H9 (cell line): ENCODE measurements around the gene ANO6. TPM values are rescaled to one million over a fixed set of nuclear protein-coding genes. Genes with fewer than 3 reads are reported as not detected.

Experiments used
- DNase-seq: peaks from one replicate; pipeline ENCODE4 v3.0.0-alpha.2; 2017
- H2AFZ ChIP-seq: one replicate; pipeline ENCODE4 v1.6.1; 2013; ENCODE audit warnings: mild to moderate bottlenecking, low read length, control low read depth, moderate library complexity
- H2AK5ac ChIP-seq: 2 replicates; pipeline ENCODE4 v1.6.1; 2013; ENCODE audit warnings: low read length, control low read depth, mixed read lengths; ENCODE audit not compliant: insufficient read length
- H2BK120ac ChIP-seq: one replicate; pipeline ENCODE4 v1.6.1; 2013; ENCODE audit warnings: low read depth, mild to moderate bottlenecking, low read length, control low read depth, inconsistent platforms; ENCODE audit not compliant: poor library complexity, severe bottlenecking
- H2BK12ac ChIP-seq: 2 replicates; pipeline ENCODE4 v1.6.1; 2013; ENCODE audit warnings: low read length, control low read depth, mixed read lengths, low read depth; ENCODE audit not compliant: insufficient read length
- H2BK15ac ChIP-seq: 2 replicates; pipeline ENCODE4 v1.6.1; 2013; ENCODE audit warnings: low read depth, low read length, control low read depth
- H2BK20ac ChIP-seq: one replicate; pipeline ENCODE4 v1.6.1; 2013; ENCODE audit warnings: low read depth, mild to moderate bottlenecking, low read length, control low read depth, inconsistent platforms; ENCODE audit not compliant: poor library complexity, severe bottlenecking
- H2BK5ac ChIP-seq: 2 replicates; pipeline ENCODE4 v1.6.1; 2013; ENCODE audit warnings: low read length, control low read depth, mixed read lengths; ENCODE audit not compliant: insufficient read length
- H3K14ac ChIP-seq: 2 replicates; pipeline ENCODE4 v1.6.1; 2013; ENCODE audit warnings: low read length, control low read depth; ENCODE audit not compliant: insufficient read depth
- H3K18ac ChIP-seq: 2 replicates; pipeline ENCODE4 v1.6.1; 2013; ENCODE audit warnings: low read depth, mild to moderate bottlenecking, mixed read lengths, low read length, control low read depth; ENCODE audit not compliant: insufficient read length
- H3K23ac ChIP-seq: 2 replicates; pipeline ENCODE4 v1.6.1; 2013; ENCODE audit warnings: low read length, control low read depth, mixed read lengths, low read depth; ENCODE audit not compliant: insufficient read length
- H3K23me2 ChIP-seq: 2 replicates; pipeline ENCODE4 v1.6.1; 2013; ENCODE audit warnings: low read depth, mild to moderate bottlenecking, mixed read lengths, low read length, control low read depth; ENCODE audit not compliant: insufficient read length, poor library complexity, severe bottlenecking
- H3K27ac ChIP-seq: 2 replicates; pipeline ENCODE4 v1.5.1; 2013; ENCODE audit warnings: low read length, control low read depth, mixed read lengths, low read depth; ENCODE audit not compliant: insufficient read length
- H3K27me3 ChIP-seq: 2 replicates; pipeline ENCODE4 v1.6.1; 2013; ENCODE audit warnings: low read length, control low read depth, inconsistent platforms; ENCODE audit not compliant: insufficient read depth
- H3K4ac ChIP-seq: 2 replicates; pipeline ENCODE4 v1.6.1; 2013; ENCODE audit warnings: low read depth, mild to moderate bottlenecking, control low read depth, inconsistent platforms, low read length, moderate library complexity
- H3K4me1 ChIP-seq: 2 replicates; pipeline ENCODE4 v1.6.1; 2013; ENCODE audit warnings: low read length, control low read depth, inconsistent platforms; ENCODE audit not compliant: insufficient read depth
- H3K4me2 ChIP-seq: 2 replicates; pipeline ENCODE4 v1.6.1; 2013; ENCODE audit warnings: low read length, control low read depth, mixed read lengths; ENCODE audit not compliant: insufficient read length, insufficient read depth
- H3K56ac ChIP-seq: 2 replicates; pipeline ENCODE4 v1.6.1; 2013; ENCODE audit warnings: low read depth, mild to moderate bottlenecking, mixed read lengths, low read length, control low read depth; ENCODE audit not compliant: insufficient read length
- H3K79me1 ChIP-seq: 2 replicates; pipeline ENCODE4 v1.6.1; 2013; ENCODE audit warnings: low read depth, mild to moderate bottlenecking, moderate library complexity, low read length, control low read depth, inconsistent platforms; ENCODE audit not compliant: insufficient read depth, poor library complexity, severe bottlenecking
- H3K79me2 ChIP-seq: 2 replicates; pipeline ENCODE4 v1.6.1; 2013; ENCODE audit warnings: low read length, control low read depth, inconsistent platforms; ENCODE audit not compliant: insufficient read depth
- H3K9ac ChIP-seq: 2 replicates; pipeline ENCODE4 v1.6.1; 2013; ENCODE audit warnings: low read length, control low read depth, mixed read lengths; ENCODE audit not compliant: insufficient read length; ENCODE audit errors: extremely low read depth
- H3K9me3 ChIP-seq: one replicate; pipeline ENCODE4 v1.6.1; 2013; ENCODE audit warnings: low read depth, low read length, inconsistent platforms; ENCODE audit not compliant: control insufficient read depth
- H3T11ph ChIP-seq: one replicate; pipeline ENCODE4 v1.6.1; 2013; ENCODE audit warnings: mild to moderate bottlenecking, low read length, control low read depth, inconsistent platforms
- H4K20me1 ChIP-seq: one replicate; pipeline ENCODE4 v1.6.1; 2013; ENCODE audit not compliant: control insufficient read depth, insufficient read length, insufficient read depth
- H4K5ac ChIP-seq: 2 replicates; pipeline ENCODE4 v1.6.1; 2013; ENCODE audit warnings: low read depth, mild to moderate bottlenecking, mixed read lengths, low read length, control low read depth; ENCODE audit not compliant: insufficient read length
- H4K8ac ChIP-seq: replicated peaks from 2 replicates; pipeline ENCODE4 v1.6.1; 2013; ENCODE audit warnings: low read length, control low read depth, mixed read lengths, low read depth; ENCODE audit not compliant: insufficient read length
- H4K91ac ChIP-seq: 2 replicates; pipeline ENCODE4 v1.6.1; 2013; ENCODE audit warnings: low read depth, mild to moderate bottlenecking, moderate library complexity, mixed read lengths, low read length, control low read depth; ENCODE audit not compliant: insufficient read length
- H3K27ac Mint-ChIP-seq, 3 experiments: 2 replicates in 2 of 3; 3 replicates in 1 of 3; pipeline ENCODE4 v1.8.0; 2020 to 2021; ENCODE audit warnings: mixed read lengths in 3 of 3, mild to moderate bottlenecking in 1 of 3, moderate library complexity in 1 of 3
- H3K27me3 Mint-ChIP-seq: 2 replicates; pipeline ENCODE4 v1.8.0; 2021; ENCODE audit warnings: low read depth, mild to moderate bottlenecking, moderate library complexity, mixed read lengths
- H3K36me3 Mint-ChIP-seq, 3 experiments: 2 replicates in 2 of 3; 3 replicates in 1 of 3; pipeline ENCODE4 v1.8.0; 2020 to 2021; ENCODE audit warnings: low read depth in 3 of 3, mixed read lengths in 3 of 3; ENCODE audit not compliant: insufficient read depth in 1 of 3
- H3K4me1 Mint-ChIP-seq, 2 experiments: 2 replicates each; pipeline ENCODE4 v1.8.0; 2020; ENCODE audit warnings: mixed read lengths in 2 of 2
- H3K4me3 Mint-ChIP-seq, 2 experiments: 2 replicates in 1 of 2; 3 replicates in 1 of 2; pipeline ENCODE4 v1.8.0; 2020 to 2021; ENCODE audit warnings: mild to moderate bottlenecking in 2 of 2, mixed read lengths in 2 of 2, moderate library complexity in 1 of 2
- H3K9me3 Mint-ChIP-seq, 2 experiments: 2 replicates in 1 of 2; 3 replicates in 1 of 2; pipeline ENCODE4 v1.8.0; 2020; ENCODE audit warnings: mild to moderate bottlenecking in 2 of 2, mixed read lengths in 2 of 2, moderate library complexity in 1 of 2
- WGBS: extraction: QIAGEN DNeasy Blood & Tissue Kit; methylation state at CpG from one replicate; pipeline ENCODE4 v1.1.7; 2013; ENCODE audit warnings: missing lambda C conversion rate, low lambda C conversion rate, mixed read lengths; ENCODE audit not compliant: insufficient read length; ENCODE audit errors: extremely low coverage; 5-methylcytosine and 5-hydroxymethylcytosine counted together
- total RNA-seq: library from RNA; stranded (reverse); gene quantifications from 2 replicates; pipeline ENCODE4 v1.2.1, GENCODE V29; 2021
- TF ChIP-seq, protein P1 (sequence below): fragments of 200-600 bp; sonication (generic); conservative IDR thresholded peaks from 3 replicates; pipeline ENCODE4 v1.8.0; 2021; ENCODE audit warnings: antibody characterized with exemption, mild to moderate bottlenecking

The ANO6 gene
- total RNA-seq, 1 experiment from 2014 or later, result 24.3 TPM

DNA sequence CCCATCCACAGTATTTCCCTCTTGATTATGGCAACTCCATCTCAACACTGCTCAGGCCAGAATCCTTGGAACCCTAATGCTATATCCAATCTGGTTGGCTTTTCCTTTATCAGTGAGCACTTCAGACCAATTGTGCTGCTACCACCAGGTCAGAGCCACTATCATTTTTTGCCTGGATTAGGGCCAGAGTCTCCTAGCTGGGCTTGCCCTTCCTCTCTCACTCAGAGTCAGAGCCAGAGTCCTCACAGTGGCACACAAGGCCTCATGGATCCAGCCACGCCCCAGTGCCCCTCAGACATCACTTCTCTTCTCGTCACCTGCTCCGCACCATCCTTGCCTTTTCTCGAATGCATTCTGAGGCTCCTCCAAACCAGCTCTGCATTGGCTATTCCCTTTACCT, 211.1 kb downstream of the ANO6 start:
- no peaks in the 10 kb centered on the region for H3K79me1 ChIP-seq
- Mint-ChIP-seq H3K27ac (peak overlapping the region in 1 of 3 experiments; percentile 6; a peak in 1 of 7 replicates), H3K4me3 (no peak overlapping the region), H3K9me3 (no peaks in the 10 kb centered on the region), H3K27me3 (no peaks in the 10 kb centered on the region), H3K4me1 (peaks cover 15 to 18% of the 10 kb centered on the region in 2 experiments), H3K36me3 (peaks cover 26 to 39% (median 32%) of the 10 kb centered on the region in 3 experiments)
- H3K23me2 ChIP-seq, result no peaks in the 10 kb centered on the region
- no peak overlapping the region for H3K9ac ChIP-seq
- H3K9me3 ChIP-seq, result no peaks in the 10 kb centered on the region
- no peak overlapping the region for H2BK5ac ChIP-seq
- H2BK20ac ChIP-seq, result no peak overlapping the region
- TF ChIP-seq, protein P1, sequence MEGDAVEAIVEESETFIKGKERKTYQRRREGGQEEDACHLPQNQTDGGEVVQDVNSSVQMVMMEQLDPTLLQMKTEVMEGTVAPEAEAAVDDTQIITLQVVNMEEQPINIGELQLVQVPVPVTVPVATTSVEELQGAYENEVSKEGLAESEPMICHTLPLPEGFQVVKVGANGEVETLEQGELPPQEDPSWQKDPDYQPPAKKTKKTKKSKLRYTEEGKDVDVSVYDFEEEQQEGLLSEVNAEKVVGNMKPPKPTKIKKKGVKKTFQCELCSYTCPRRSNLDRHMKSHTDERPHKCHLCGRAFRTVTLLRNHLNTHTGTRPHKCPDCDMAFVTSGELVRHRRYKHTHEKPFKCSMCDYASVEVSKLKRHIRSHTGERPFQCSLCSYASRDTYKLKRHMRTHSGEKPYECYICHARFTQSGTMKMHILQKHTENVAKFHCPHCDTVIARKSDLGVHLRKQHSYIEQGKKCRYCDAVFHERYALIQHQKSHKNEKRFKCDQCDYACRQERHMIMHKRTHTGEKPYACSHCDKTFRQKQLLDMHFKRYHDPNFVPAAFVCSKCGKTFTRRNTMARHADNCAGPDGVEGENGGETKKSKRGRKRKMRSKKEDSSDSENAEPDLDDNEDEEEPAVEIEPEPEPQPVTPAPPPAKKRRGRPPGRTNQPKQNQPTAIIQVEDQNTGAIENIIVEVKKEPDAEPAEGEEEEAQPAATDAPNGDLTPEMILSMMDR, result no peak
- no peak overlapping the region for H3K18ac ChIP-seq
- no peak overlapping the region for H4K8ac ChIP-seq
- WGBS, result no CpG with 5 or more reads among the region's 4 CpGs
- H3K23ac ChIP-seq, result no peak overlapping the region
- no peaks in the 10 kb centered on the region for H3K27me3 ChIP-seq
- no peak overlapping the region for H3K27ac ChIP-seq
- H3K4me1 ChIP-seq, result no peaks in the 10 kb centered on the region
- H3T11ph ChIP-seq, result no peak overlapping the region
- H4K20me1 ChIP-seq, result no peaks in the 10 kb centered on the region
- no peak overlapping the region for H2BK12ac ChIP-seq
- H4K5ac ChIP-seq, result no peak overlapping the region
- no peak overlapping the region for H2AFZ ChIP-seq
- no peak overlapping the region for H2BK15ac ChIP-seq
- no peak overlapping the region for H3K4ac ChIP-seq
- H2BK120ac ChIP-seq, result no peak overlapping the region
- no peak overlapping the region for H2AK5ac ChIP-seq
- no peak overlapping the region for H3K56ac ChIP-seq
- H3K4me2 ChIP-seq, result no peak overlapping the region
- no peak for DNase-seq
- no peaks in the 10 kb centered on the region for H3K79me2 ChIP-seq
- no peak overlapping the region for H4K91ac ChIP-seq
- no peak overlapping the region for H3K14ac ChIP-seq
